EL (cell line): ENCODE measurements around the gene MARCHF7.
A peak's percentile ranks its signal among the peaks of the same experiment; 100 is the strongest.
"Not testable (repeated sequence)": the region's sequence is repeated elsewhere in the genome, so short reads cannot be mapped to it uniquely, and the experiment has no call there.

Source experiments
- DNase-seq: peaks from one replicate; pipeline ENCODE4 v3.0.0-alpha.2; 2016

The MARCHF7 gene

DNA sequence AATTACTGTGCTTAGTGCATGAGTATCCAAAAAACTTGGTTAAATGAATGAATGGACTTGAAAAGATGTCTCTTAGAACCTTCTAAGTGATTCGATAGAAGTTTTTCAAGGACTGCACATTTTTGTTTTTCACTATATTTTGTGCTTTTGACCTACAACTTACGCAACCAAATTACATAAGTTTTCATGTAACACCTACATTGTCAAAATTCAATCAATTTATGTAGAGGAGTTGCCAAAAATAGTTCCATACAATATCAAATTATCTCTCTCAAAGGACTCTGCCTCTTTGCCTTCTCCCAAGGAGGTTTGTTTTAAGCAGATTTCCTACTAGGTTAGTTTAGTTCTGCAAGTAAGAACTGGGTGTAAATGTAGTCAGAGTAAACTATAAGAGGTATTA lies 10.3 kb downstream of the MARCHF7 start:
- no peak for DNase-seq

GRCh38 chr2:159724795-159725572 lies 12.7 kb downstream of the MARCHF7 start:
- not testable (repeated sequence) for DNase-seq

DNA sequence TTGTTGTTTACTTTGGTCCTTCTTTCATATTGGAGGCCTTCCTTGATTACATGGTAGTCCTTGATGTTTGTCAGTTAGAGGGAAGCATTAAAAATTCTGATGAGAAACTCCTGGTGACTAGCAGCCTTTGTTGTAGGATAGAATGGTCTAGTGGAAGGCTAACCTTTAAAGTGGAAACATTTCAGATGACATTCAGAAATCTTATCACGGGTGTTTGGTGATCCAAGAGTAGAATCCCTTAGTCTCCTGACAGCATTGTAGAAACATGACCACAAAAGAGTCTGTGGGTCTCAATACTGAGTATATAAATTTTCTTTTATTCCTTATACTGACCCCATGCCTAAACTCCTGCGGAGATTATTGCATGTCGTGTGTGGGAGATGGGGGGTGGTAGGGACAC lies 13.4 kb downstream of the MARCHF7 start:
- no peak for DNase-seq

DNA sequence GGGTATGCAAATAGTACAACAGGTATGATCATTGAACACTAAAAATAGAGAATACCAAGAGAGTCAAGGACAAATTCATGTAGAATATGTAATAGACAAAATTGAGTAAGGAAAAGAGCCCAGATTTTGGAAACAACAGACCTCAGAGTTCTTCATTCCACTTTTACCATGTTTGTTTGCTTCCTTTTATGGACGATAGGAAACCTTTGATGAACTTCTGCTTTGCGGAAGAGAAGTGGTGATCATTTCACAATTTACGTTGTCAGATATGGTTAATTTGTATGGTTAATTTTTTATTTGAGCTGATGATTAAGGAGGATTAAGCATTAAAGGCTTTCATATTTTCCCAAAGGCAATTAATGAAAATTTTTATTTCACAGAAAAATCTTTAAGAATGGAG lies 16.3 kb downstream of the MARCHF7 start:
- DNase-seq, result no peak

DNA sequence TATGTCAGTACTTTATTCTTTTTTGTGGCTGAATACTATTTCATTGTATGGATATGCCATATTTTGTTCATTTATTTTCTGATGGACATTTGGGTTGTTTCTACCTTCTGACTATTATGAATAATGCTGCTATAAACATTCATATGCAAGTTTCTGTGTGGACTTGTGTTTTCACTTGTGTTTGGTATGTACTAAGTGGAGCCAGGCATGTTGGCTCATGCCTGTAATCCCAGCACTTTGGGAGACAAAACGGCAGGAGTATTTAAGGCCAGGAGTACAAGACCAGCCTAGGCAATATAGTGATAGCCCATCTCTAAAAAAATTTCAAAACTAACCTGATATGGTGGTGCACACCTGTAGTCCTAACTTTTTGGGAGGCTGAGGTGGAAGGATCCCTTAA lies 23.3 kb downstream of the MARCHF7 start:
- no peak for DNase-seq

GRCh38 chr2:159736048-159736447 lies 23.7 kb downstream of the MARCHF7 start:
- DNase-seq, result peak; percentile 61

GRCh38 chr2:159737292-159737916 lies 25.1 kb downstream of the MARCHF7 start:
- DNase-seq, result peak; percentile 31

- DNase-seq, result no peak
Measured at GRCh38 chr2:159737917-159738296, 25.6 kb downstream of the MARCHF7 start.

DNA sequence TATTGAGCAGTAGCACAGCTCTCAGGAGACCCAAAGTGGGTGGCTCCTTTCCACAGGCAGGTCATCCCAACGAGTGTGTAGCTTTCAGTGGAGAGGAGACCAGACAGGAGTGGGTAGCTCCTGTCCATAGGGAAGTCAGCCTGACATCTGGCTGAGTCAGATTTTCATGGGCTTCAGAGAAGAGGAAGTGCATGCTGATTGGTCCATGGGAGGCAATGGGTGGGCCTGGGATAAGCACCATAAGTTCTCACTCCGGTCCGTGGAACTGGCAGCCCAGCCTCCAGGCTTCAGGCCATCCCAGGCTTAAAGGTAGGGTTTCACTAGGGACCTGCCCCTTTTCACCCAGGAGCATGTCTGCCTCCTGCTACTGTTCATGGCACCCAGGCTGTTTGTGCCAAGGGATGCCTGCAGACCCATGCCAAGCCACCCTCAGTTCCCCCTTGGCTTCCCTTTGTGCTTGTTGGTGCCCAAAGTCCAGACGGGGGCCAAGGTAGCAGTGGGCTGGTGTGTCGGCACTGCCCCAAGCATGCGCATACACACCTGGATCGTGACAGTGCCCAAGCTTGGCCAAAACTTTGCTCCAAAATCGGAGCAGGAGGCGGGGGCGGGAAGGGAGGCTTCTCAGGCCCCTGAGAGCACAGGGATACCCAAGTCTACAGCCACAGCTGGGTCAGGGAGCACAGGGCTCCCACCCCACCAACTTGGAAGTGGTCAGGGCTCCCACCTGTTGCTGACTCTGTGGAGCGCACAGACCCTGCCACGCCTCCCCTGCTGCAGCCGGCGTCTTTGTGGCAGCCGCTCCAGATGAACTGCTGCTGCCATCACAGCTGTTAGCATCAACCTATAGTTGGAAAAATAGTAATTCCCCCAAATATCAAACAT lies 26.4 kb downstream of the MARCHF7 start:
- peak; percentile 18 for DNase-seq

DNA sequence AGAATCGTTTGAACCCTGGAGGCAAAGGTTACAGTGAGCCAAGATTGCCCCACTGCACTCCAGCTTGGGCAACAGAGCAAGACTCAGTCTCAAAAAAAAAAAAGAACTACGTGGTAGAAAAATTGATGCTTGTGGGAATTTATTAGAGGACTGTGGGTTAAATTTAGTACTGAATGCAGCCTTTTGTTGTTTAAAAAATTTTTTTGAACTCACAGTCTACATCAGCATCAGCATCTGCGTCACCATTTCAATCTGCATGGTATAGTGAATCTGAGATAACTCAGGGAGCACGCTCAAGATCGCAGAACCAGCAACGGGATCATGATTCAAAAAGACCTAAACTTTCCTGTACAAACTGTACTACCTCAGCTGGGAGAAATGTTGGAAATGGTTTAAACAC lies 30.5 kb downstream of the MARCHF7 start:
- no peak for DNase-seq

- DNase-seq, result peak; percentile 81
Measured at GRCh38 chr2:159744363-159744762, 32.1 kb downstream of the MARCHF7 start.

DNA sequence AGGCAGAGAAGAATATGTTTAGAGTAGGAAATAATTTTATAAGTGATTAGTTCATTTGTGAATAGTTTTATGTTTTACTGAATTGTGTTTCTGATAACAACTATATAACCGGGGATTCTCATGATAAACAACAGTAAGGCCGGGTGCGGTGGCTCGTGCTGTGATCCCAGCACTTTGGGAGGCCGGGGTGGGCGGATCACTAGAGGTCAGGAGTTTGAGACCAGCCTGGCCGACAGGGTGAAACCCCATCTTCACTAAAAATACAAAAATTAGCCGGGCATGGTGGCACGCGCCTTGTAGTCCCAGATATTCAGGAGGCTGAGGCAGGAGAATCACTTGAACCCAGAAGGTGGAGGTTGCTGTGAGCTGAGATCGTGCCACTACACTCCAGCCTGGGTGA lies 32.9 kb downstream of the MARCHF7 start:
- not testable (repeated sequence) for DNase-seq

GRCh38 chr2:159748089-159748488 lies 35.8 kb downstream of the MARCHF7 start:
- DNase-seq, result no peak

- no peak for DNase-seq
Measured at GRCh38 chr2:159750873-159751272, 38.6 kb downstream of the MARCHF7 start.

DNA sequence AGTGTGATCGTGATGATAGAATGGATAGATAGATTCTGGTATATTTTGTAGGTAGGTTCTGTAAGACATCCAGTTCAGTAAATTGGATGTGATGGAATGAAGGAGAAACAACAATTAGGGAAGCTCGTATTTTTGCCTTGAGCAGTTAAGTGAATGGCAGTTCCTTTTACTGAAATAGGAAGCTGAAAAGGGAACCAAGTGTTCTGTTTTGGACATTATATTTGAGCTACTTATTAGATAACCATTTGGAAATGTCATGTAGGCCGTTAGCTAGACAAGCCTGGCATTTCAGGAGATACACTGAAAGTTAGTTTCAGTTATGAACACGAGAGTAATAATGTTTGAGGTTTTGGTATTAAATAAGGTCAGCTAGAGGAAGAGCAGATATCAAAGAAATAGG lies 41.5 kb downstream of the MARCHF7 start:
- DNase-seq, result no peak

DNA sequence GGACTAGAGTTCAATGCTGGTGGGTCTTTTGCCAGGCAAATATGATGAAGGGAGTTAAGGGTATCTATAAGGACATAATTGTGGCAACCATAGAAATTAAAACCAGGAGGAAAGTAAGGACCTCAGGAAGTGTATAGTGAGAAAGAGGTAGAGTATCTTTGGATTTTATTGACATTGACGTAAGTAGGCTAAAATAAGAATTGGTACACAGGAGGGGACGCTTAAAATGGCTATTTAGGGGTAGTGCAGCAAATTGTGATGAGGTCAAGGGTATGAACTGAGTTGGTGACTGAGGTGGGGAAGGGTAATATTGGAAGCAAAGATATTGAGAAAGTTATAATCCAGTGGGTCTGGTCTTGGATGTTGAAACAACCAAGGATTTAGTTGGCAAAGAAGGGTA lies 42.7 kb downstream of the MARCHF7 start:
- no peak for DNase-seq

DNA sequence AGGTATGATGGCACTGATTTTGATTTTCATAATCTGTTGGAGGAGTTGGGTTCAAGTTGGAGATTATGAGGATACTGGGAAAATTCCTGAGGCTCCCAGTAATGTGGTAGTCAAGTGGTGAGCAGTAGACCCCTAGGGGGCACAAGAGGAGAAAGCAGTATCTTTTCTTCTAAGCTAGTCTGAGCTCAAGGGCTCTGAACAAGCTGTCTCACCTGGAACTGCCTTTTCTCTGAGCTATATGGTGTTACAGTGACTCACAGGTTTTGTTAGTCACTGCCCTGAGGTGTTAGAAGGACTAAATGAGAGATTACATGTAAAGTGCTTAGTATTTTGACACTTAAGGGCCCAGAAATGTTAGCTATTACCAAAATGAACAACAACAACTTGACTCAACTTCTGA lies 43.5 kb downstream of the MARCHF7 start:
- DNase-seq, result peak; percentile 60

DNA sequence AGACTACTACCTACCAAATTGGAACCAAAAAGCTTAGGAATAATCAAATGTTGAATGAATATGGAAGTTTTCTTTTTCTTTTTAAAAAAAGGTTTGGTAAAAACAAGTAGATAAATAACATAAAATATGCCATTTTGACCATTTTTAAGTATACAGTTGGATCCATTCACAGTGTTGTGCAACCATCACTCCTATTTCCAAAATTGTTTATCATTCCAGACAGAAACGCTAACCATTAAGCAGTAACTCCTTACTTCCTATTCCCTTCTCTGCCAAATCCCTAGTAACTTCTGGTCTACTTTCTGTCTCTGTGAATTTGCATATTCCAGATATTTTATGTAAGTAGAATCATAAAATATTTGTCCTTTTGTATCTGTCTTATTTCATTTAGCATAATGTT lies 45.9 kb downstream of the MARCHF7 start:
- DNase-seq, result no peak

GRCh38 chr2:159758686-159759085 lies 46.4 kb downstream of the MARCHF7 start:
- DNase-seq, result no peak

- no peak for DNase-seq
Measured at GRCh38 chr2:159759577-159759976, 47.3 kb downstream of the MARCHF7 start.

DNA sequence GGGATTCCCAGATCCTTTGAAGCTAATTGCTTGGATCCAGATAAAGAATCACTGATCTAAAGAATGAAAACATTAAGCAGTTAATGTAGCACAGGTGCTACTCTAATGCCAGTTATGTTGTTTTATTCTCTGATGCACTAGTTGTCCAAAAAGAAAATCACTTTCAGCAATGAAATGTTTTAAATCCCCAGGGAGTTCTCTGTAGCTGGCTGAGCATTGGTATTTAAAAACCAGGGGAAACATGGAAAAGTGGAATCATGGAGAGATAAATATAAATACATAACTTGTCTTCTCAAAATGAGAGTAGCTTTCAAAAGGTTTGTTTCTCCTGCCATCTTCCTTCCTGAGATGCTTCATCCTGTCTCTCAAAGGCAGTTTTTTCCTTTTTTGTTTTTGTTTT lies 48.0 kb downstream of the MARCHF7 start:
- no peak for DNase-seq

- DNase-seq, result no peak
Measured at GRCh38 chr2:159762075-159762474, 49.8 kb downstream of the MARCHF7 start.
